ENCODE results near the gene TSFM.
A peak's percentile ranks its signal among the peaks of the same experiment; 100 is the strongest.

TSFM gene

DNA sequence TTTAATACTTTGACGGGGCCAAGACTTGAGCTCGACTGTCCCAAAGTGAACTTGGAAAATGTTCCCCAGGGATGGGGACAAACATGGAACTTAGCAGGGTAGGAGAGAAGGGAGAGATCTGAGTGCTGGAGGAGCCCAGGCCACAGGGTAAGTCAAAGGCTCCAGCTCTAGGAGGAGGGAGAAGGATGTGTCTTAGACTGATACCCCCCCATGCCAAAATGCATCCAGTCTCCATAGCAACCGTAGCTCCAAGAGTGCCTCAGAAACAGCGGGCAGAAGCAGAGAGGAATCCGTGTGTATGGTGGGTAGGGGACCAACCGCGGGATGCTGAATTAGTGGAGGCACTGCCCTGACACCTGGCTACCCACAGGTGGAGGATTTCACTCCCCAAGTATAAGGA, 43.2 kb upstream of the TSFM start:
- H3K9ac ChIP-seq: no peak overlapping the region
- no peak overlapping the region for H3K27ac ChIP-seq

DNA sequence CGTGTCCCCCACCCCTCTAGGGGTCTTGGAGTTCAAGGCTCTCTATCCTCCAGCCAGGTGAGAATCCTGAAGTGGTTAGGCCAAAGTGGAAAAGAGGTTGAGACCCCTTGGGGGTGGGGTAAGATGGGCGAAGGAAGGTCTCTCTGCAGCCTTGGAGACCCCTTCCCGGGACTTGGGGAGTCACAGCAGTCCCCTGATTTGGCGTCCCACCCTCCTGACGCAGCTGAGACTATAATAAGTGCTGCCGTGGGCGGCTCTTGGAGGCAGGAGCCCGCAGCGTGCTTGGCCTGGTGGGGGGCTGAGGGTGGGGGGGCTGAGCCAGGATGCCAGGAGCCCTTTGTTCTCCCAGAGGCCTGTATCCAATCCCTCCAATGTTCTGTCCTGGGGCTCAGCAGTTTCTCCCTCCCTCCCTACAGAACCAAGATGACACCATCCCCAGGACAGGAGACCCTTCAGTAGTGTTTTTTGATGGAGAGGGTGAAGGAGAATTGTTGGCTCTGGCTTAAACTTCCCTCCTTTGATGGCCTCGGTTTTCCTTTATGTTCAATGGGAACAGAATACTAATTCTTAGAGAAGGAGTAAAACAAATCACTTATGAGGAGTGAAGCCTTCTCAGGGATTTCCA, 42.6 kb upstream of the TSFM start:
- Histone ChIP-seq H3K9me3 (ENCODE audit: control insufficient read depth, low read length) (no peaks in the 10 kb centered on the region), H3K79me2 (no peaks in the 10 kb centered on the region), H3K27me3 (ENCODE audit: control insufficient read depth, insufficient read depth, low read length) (no peaks in the 10 kb centered on the region), H3K4me2 (ENCODE audit: low read length) (no peak overlapping the region), H2AFZ (no peak overlapping the region), H3K9ac (no peak overlapping the region), H3K36me3 (ENCODE audit: control insufficient read depth, insufficient read depth, low read length) (no peaks in the 10 kb centered on the region), H3K4me1 (peaks cover 19% of the 10 kb centered on the region), H3K4me3 (ENCODE audit: low read depth, low read length) (no peak overlapping the region), H3K27ac (no peak overlapping the region)
- no peak for TF ChIP-seq CTCF (IDR thresholded peaks at IDR 0.05)

More for the DNA sequence above, 43.2 kb upstream of the TSFM start:
- Histone ChIP-seq H3K36me3 (ENCODE audit: control insufficient read depth, insufficient read depth, low read length) (no peaks in the 10 kb centered on the region), H3K4me1 (peaks cover 19% of the 10 kb centered on the region), H3K79me2 (no peaks in the 10 kb centered on the region), H3K4me2 (ENCODE audit: low read length) (no peak overlapping the region), H2AFZ (no peak overlapping the region), H3K27me3 (ENCODE audit: control insufficient read depth, insufficient read depth, low read length) (no peaks in the 10 kb centered on the region), H3K9me3 (ENCODE audit: control insufficient read depth, low read length) (no peaks in the 10 kb centered on the region), H3K4me3 (ENCODE audit: low read depth, low read length) (no peak overlapping the region)
- no peak for TF ChIP-seq CTCF (IDR thresholded peaks at IDR 0.05)

DNA sequence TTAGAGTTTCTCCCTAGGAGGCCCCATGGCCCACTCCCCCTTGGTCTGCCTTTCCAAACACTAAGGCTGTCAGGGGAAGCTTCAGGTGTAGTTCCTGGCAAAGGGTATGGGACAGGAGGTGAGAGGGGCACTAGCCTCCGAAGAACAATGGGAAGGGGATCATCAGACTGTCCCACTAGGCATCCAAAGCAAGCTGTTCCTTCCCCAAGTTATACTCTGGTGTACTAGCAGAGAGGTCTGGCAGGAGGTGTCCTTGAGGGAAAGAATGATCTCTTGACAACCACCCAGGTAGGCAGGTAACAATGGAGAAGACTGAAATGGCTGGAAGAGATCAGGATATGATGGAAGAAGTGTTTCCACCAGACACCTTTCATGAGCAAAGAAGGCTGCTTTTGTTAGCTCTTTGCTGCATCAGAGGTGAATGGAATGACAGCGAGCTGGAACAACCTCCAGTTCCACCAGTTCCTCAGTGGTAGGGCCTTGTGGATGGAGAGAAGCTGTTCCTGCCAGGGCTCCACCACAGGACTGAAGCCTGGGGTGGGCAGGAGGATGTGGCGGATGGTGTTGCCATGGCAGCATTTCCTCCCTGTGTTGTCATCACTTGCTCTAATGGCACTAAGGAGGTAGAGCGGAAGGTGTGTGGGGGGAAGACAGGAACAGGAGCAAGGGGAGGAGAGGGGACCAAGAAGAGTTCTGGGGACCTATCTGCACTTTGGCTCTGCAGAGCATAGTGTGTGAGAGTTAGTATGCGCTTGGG, 41.8 kb upstream of the TSFM start:
- H3K79me2 ChIP-seq: no peaks in the 10 kb centered on the region
- no peak for TF ChIP-seq CTCF (IDR thresholded peaks at IDR 0.05)
- H3K36me3 ChIP-seq (ENCODE audit: control insufficient read depth, insufficient read depth, low read length): no peaks in the 10 kb centered on the region
- H2AFZ ChIP-seq: no peak overlapping the region
- no peak overlapping the region for H3K4me2 ChIP-seq (ENCODE audit: low read length)
- no peak overlapping the region for H3K4me3 ChIP-seq (ENCODE audit: low read depth, low read length)
- H3K27me3 ChIP-seq (ENCODE audit: control insufficient read depth, insufficient read depth, low read length): no peaks in the 10 kb centered on the region
- peaks cover 21% of the 10 kb centered on the region for H3K4me1 ChIP-seq
- no peaks in the 10 kb centered on the region for H3K9me3 ChIP-seq (ENCODE audit: control insufficient read depth, low read length)
- peak overlapping the region; percentile 21 for H3K27ac ChIP-seq
- no peak overlapping the region for H3K9ac ChIP-seq

GRCh38 chr12:57741413-57741789, 41.2 kb upstream of the TSFM start:
- peaks cover 16% of the 10 kb centered on the region for H3K4me1 ChIP-seq
- H2AFZ ChIP-seq: no peak overlapping the region
- no peaks in the 10 kb centered on the region for H3K9me3 ChIP-seq (ENCODE audit: control insufficient read depth, low read length)
- no peak overlapping the region for H3K27ac ChIP-seq
- H3K79me2 ChIP-seq: no peaks in the 10 kb centered on the region
- H3K9ac ChIP-seq: no peak overlapping the region
- TF ChIP-seq CTCF (IDR thresholded peaks at IDR 0.05): no peak
- no peaks in the 10 kb centered on the region for H3K27me3 ChIP-seq (ENCODE audit: control insufficient read depth, insufficient read depth, low read length)
- H3K36me3 ChIP-seq (ENCODE audit: control insufficient read depth, insufficient read depth, low read length): no peaks in the 10 kb centered on the region
- H3K4me2 ChIP-seq (ENCODE audit: low read length): no peak overlapping the region
- H3K4me3 ChIP-seq (ENCODE audit: low read depth, low read length): no peak overlapping the region

Measured in parathyroid adenoma (tissue), 2 donors.